Activated naive CD4-positive, alpha-beta T cell treated with anti-CD3 and anti-CD28 coated beads for 36 hours (primary cell): ENCODE measurements around the gene ZNF614. TPM values are rescaled to one million over a fixed set of nuclear protein-coding genes. Genes with fewer than 3 reads are reported as not detected.
"Not testable (repeated sequence)": the region's sequence is repeated elsewhere in the genome, so short reads cannot be mapped to it uniquely, and the experiment has no call there.

ENCODE experiments used
- CTCF ChIA-PET: fragments of 350-600 bp; sonication (Branson Sonifier 250); formaldehyde crosslinking; loops from one replicate; lab custom pipeline; 2021; ENCODE audit warnings: antibody characterized with exemption; lab: Charles Lee
- DNase-seq: peaks from one replicate; pipeline ENCODE4 v3.0.0-alpha.2; 2020
- H3K27ac Mint-ChIP-seq: one replicate; pipeline ENCODE4 v1.8.0; 2021; ENCODE audit warnings: mild to moderate bottlenecking, mixed read lengths
- H3K27me3 Mint-ChIP-seq: one replicate; pipeline ENCODE4 v1.8.0; 2021; ENCODE audit warnings: low read depth, mixed read lengths
- H3K36me3 Mint-ChIP-seq: one replicate; pipeline ENCODE4 v1.8.0; 2021; ENCODE audit warnings: low read depth, mixed read lengths
- H3K4me1 Mint-ChIP-seq: one replicate; pipeline ENCODE4 v1.8.0; 2021; ENCODE audit warnings: low read depth, mixed read lengths
- H3K4me3 Mint-ChIP-seq: one replicate; pipeline ENCODE4 v1.8.0; 2021; ENCODE audit warnings: mild to moderate bottlenecking, moderate library complexity, mixed read lengths
- H3K9me3 Mint-ChIP-seq: one replicate; pipeline ENCODE4 v1.8.0; 2021; ENCODE audit warnings: mixed read lengths
- intact Hi-C: fragments of 100-400 bp; cut with micrococcal nuclease; formaldehyde crosslinking; loops from one replicate; pipeline ENCODE4 v1.15.1; 2023
- total RNA-seq, 2 experiments: library from RNA; stranded (reverse); gene quantifications; one replicate each; pipeline ENCODE4 v1.2.3, GENCODE V29; 2021

Gene ZNF614
- total RNA-seq, 2 experiments from 2014 or later: 7.5 to 8.2 TPM

GRCh38 chr19:52026255-52026990 lies 1.8 kb downstream of the ZNF614 start:
- H3K27ac Mint-ChIP-seq, DNase-seq, H3K27me3 Mint-ChIP-seq, CTCF ChIA-PET, H3K4me3 Mint-ChIP-seq: not testable (repeated sequence)
- intact Hi-C loops: loop anchor here (5.0 to 10.0 kb wide), 2 partner anchors 168 to 454 kb away; partner anchors contain the start of genes PPP2R1A and ZNF175
- H3K36me3 Mint-ChIP-seq: peaks cover 75% of the 10 kb centered on the region
- H3K4me1 Mint-ChIP-seq: peaks cover 26% of the 10 kb centered on the region
- peaks cover 46% of the 10 kb centered on the region for H3K9me3 Mint-ChIP-seq

- peaks cover 80% of the 10 kb centered on the region for H3K36me3 Mint-ChIP-seq
- intact Hi-C loops: loop anchor here (10.0 kb wide), 1 partner anchor 170 kb away; the partner anchor contains the start of gene PPP2R1A
- DNase-seq, H3K27me3 Mint-ChIP-seq, H3K27ac Mint-ChIP-seq, CTCF ChIA-PET, H3K4me3 Mint-ChIP-seq: not testable (repeated sequence)
- H3K9me3 Mint-ChIP-seq: peaks cover 56% of the 10 kb centered on the region
- H3K4me1 Mint-ChIP-seq: peaks cover 27% of the 10 kb centered on the region
These were observed 3.7 kb downstream of the ZNF614 start for GRCh38 chr19:52024478-52024877.

- intact Hi-C loops: loop anchor here (10.0 kb wide), 1 partner anchor 173 kb away; the partner anchor contains the start of gene PPP2R1A
- Mint-ChIP-seq H3K4me1 (peaks cover 20% of the 10 kb centered on the region), H3K36me3 (peaks cover 95% of the 10 kb centered on the region)
These were observed 6.0 kb downstream of the ZNF614 start for GRCh38 chr19:52022193-52022592.

GRCh38 chr19:52020506-52020905 lies 7.7 kb downstream of the ZNF614 start:
- CTCF ChIA-PET: interaction anchor here (0.7 kb wide), 2 partner anchors 889 to 1102 kb away, joined by 3 to 4 read pairs; no protein-coding TSS in a partner anchor
- H3K4me1 Mint-ChIP-seq: peaks cover 7% of the 10 kb centered on the region
- intact Hi-C loops: loop anchor here (10.0 kb wide), 1 partner anchor 174 kb away; the partner anchor contains the start of gene PPP2R1A
- peaks cover 95% of the 10 kb centered on the region for H3K36me3 Mint-ChIP-seq
- H3K27me3 Mint-ChIP-seq: no peaks in the 10 kb centered on the region
- H3K9me3 Mint-ChIP-seq: peaks cover 69% of the 10 kb centered on the region
- DNase-seq: no peak
- H3K27ac Mint-ChIP-seq: no peak overlapping the region
- H3K4me3 Mint-ChIP-seq: no peak overlapping the region

More at GRCh38 chr19:52022193-52022592, 6.0 kb downstream of the ZNF614 start:
- CTCF ChIA-PET: no interaction called here
- no peak overlapping the region for H3K4me3 Mint-ChIP-seq
- no peak for DNase-seq
- no peaks in the 10 kb centered on the region for H3K27me3 Mint-ChIP-seq
- no peak overlapping the region for H3K27ac Mint-ChIP-seq
- peaks cover 68% of the 10 kb centered on the region for H3K9me3 Mint-ChIP-seq

- DNase-seq: no peak
- Mint-ChIP-seq H3K4me1 (peaks cover 12% of the 10 kb centered on the region), H3K27ac (no peak overlapping the region), H3K4me3 (no peak overlapping the region), H3K27me3 (no peaks in the 10 kb centered on the region), H3K9me3 (peaks cover 33% of the 10 kb centered on the region), H3K36me3 (peaks cover 56% of the 10 kb centered on the region)
- intact Hi-C loops: no loop called here
- CTCF ChIA-PET: no interaction called here
These were observed 17.5 kb downstream of the ZNF614 start for GRCh38 chr19:52010674-52011073.

GRCh38 chr19:52007806-52008557 lies 20.2 kb downstream of the ZNF614 start, which contains the start of gene ZNF615:
ZNF615 (minus strand) TSS chr19:52008211; CDS start chr19:52003711, 4,500 bp downstream.
- DNase-seq: peak; percentile 91
- Mint-ChIP-seq H3K9me3 (peaks cover 33% of the 10 kb centered on the region), H3K27ac (peak within 1 kb of the TSS; percentile 97), H3K36me3 (peaks cover 52% of the 10 kb centered on the region), H3K4me1 (peaks cover 12% of the 10 kb centered on the region), H3K4me3 (peak within 1 kb of the TSS; percentile 88), H3K27me3 (no peaks in the 10 kb centered on the region)
- intact Hi-C loops: loop anchor here (1.0 kb wide), 4 partner anchors 20 to 81 kb away; partner anchors contain the start of genes ZNF350, ZNF613 and ZNF614
- CTCF ChIA-PET: no interaction called here

GRCh38 chr19:52007451-52007805 lies 20.8 kb downstream of the ZNF614 start:
- Mint-ChIP-seq H3K9me3 (peaks cover 29% of the 10 kb centered on the region), H3K4me3 (peak overlapping the region; percentile 88), H3K36me3 (peaks cover 50% of the 10 kb centered on the region), H3K27ac (peak overlapping the region; percentile 97), H3K27me3 (no peaks in the 10 kb centered on the region), H3K4me1 (peaks cover 12% of the 10 kb centered on the region)
- CTCF ChIA-PET: no interaction called here
- intact Hi-C loops: no loop called here
- no peak for DNase-seq

GRCh38 chr19:51994048-51994644 lies 34.0 kb downstream of the ZNF614 start:
- no peak overlapping the region for H3K4me3 Mint-ChIP-seq
- H3K27me3 Mint-ChIP-seq: no peaks in the 10 kb centered on the region
- DNase-seq: no peak
- CTCF ChIA-PET: no interaction called here
- peaks cover 64% of the 10 kb centered on the region for H3K9me3 Mint-ChIP-seq
- peaks cover 74% of the 10 kb centered on the region for H3K36me3 Mint-ChIP-seq
- no peaks in the 10 kb centered on the region for H3K4me1 Mint-ChIP-seq
- H3K27ac Mint-ChIP-seq: peak overlapping the region; percentile 5
- intact Hi-C loops: no loop called here

GRCh38 chr19:51993422-51993821 lies 34.8 kb downstream of the ZNF614 start:
- intact Hi-C loops: no loop called here
- peaks cover 72% of the 10 kb centered on the region for H3K36me3 Mint-ChIP-seq
- H3K27ac Mint-ChIP-seq: peak overlapping the region; percentile 5
- peaks cover 69% of the 10 kb centered on the region for H3K9me3 Mint-ChIP-seq
- DNase-seq: no peak
- H3K4me3 Mint-ChIP-seq: no peak overlapping the region
- H3K4me1 Mint-ChIP-seq: no peaks in the 10 kb centered on the region
- CTCF ChIA-PET: no interaction called here
- no peaks in the 10 kb centered on the region for H3K27me3 Mint-ChIP-seq

- H3K36me3 Mint-ChIP-seq: peaks cover 48% of the 10 kb centered on the region
- no peaks in the 10 kb centered on the region for H3K27me3 Mint-ChIP-seq
- peaks cover 45% of the 10 kb centered on the region for H3K9me3 Mint-ChIP-seq
- intact Hi-C loops: loop anchor here (1.0 kb wide), 6 partner anchors 22 to 185 kb away; partner anchors contain the start of genes ZNF613, ZNF614, ZNF615 and ZNF649
- CTCF ChIA-PET: interaction anchor here (0.6 kb wide), 1 partner anchor 178 kb away, joined by 3 read pairs; no protein-coding TSS in a partner anchor
- peak within 1 kb of the TSS; percentile 85 for H3K4me3 Mint-ChIP-seq
- H3K4me1 Mint-ChIP-seq: peaks cover 9% of the 10 kb centered on the region
- DNase-seq: peak; percentile 96
- H3K27ac Mint-ChIP-seq: peak within 1 kb of the TSS; percentile 76
These were observed 41.6 kb downstream of the ZNF614 start, which contains the start of gene ZNF350 for GRCh38 chr19:51986309-51987291. ZNF350 (minus strand) TSS chr19:51986840; CDS start chr19:51974360, 12,480 bp downstream.

GRCh38 chr19:51983361-51983760 lies 44.8 kb downstream of the ZNF614 start:
- no peak for DNase-seq
- H3K9me3 Mint-ChIP-seq: peaks cover 50% of the 10 kb centered on the region
- peaks cover 62% of the 10 kb centered on the region for H3K36me3 Mint-ChIP-seq
- peaks cover 9% of the 10 kb centered on the region for H3K4me1 Mint-ChIP-seq
- no peak overlapping the region for H3K27ac Mint-ChIP-seq
- H3K4me3 Mint-ChIP-seq: no peak overlapping the region
- intact Hi-C loops: no loop called here
- CTCF ChIA-PET: no interaction called here
- H3K27me3 Mint-ChIP-seq: no peaks in the 10 kb centered on the region
